ENCODE results near the gene TTC23. TPM values are rescaled to one million over a fixed set of nuclear protein-coding genes. Genes with fewer than 3 reads are reported as not detected.

Gene TTC23
- total RNA-seq, 4 donors from 2014 or later: 19.9 to 45.3 (median 34.0) TPM

- Histone ChIP-seq H3K4me1 (no peaks in the 10 kb centered on the region), H3K4me3 (replicated peaks in 1 of 3) (no peak overlapping the region), H3K27ac (no peak overlapping the region), H3K36me3 (no peaks in the 10 kb centered on the region), H3K27me3 (no peaks in the 10 kb centered on the region), H3K9me3 (no peaks in the 10 kb centered on the region)
- WGBS, 2 donors: 91 to 93% methylated on average over 5 of the region's 5 CpGs
- no peak for DNase-seq
- intact Hi-C loops (cut with DNase I): no loop called here
- TF ChIP-seq POLR2A (IDR thresholded peaks at IDR 0.05): no peak
- no peak for TF ChIP-seq CTCF (IDR thresholded peaks at IDR 0.05)
Measured at GRCh38 chr15:99264125-99264524, 14.7 kb upstream of the TTC23 start.

- no peak for DNase-seq
- Histone ChIP-seq H3K4me3 (replicated peaks in 1 of 3) (no peak overlapping the region), H3K27ac (no peak overlapping the region), H3K27me3 (no peaks in the 10 kb centered on the region), H3K4me1 (peaks cover 0 to 11% of the 10 kb centered on the region in 2 donors), H3K36me3 (peaks cover 0 to 7% of the 10 kb centered on the region in 2 donors), H3K9me3 (no peaks in the 10 kb centered on the region)
- no peak for TF ChIP-seq POLR2A (IDR thresholded peaks at IDR 0.05)
- TF ChIP-seq CTCF (IDR thresholded peaks at IDR 0.05): no peak
- intact Hi-C loops (cut with DNase I): no loop called here
- 91 to 95% methylated on average over 12 of the region's 12 CpGs for WGBS, 2 donors
Measured at GRCh38 chr15:99257107-99257750, 7.8 kb upstream of the TTC23 start.

GRCh38 chr15:99253381-99254090, 4.2 kb upstream of the TTC23 start:
- no peak for DNase-seq

GRCh38 chr15:99252326-99252725, 2.9 kb upstream of the TTC23 start:
- Histone ChIP-seq H3K27me3 (no peaks in the 10 kb centered on the region), H3K36me3 (peaks cover 0 to 7% of the 10 kb centered on the region in 2 donors), H3K4me3 (replicated peaks in 1 of 3) (peak overlapping the region in 2 of 3 donors; percentile 73 to 79), H3K4me1 (peaks cover 12 to 26% of the 10 kb centered on the region in 2 donors), H3K27ac (peak overlapping the region in 1 of 3 donors; percentile 96), H3K9me3 (no peaks in the 10 kb centered on the region)
- intact Hi-C loops (cut with DNase I): no loop called here
- 91% methylated on average over 7 of the region's 7 CpGs for WGBS, 2 donors
- no peak for DNase-seq
- no peak for TF ChIP-seq CTCF (IDR thresholded peaks at IDR 0.05)
- TF ChIP-seq POLR2A (IDR thresholded peaks at IDR 0.05): no peak

More at GRCh38 chr15:99253381-99254090, 4.2 kb upstream of the TTC23 start:
- Histone ChIP-seq H3K36me3 (peaks cover 0 to 7% of the 10 kb centered on the region in 2 donors), H3K27me3 (no peaks in the 10 kb centered on the region), H3K4me1 (peaks cover 11 to 15% of the 10 kb centered on the region in 2 donors), H3K4me3 (replicated peaks in 1 of 3) (no peak overlapping the region), H3K9me3 (no peaks in the 10 kb centered on the region), H3K27ac (no peak overlapping the region)
- WGBS, 2 donors: 93 to 94% methylated on average over 6 of the region's 6 CpGs
- TF ChIP-seq CTCF (IDR thresholded peaks at IDR 0.05): no peak
- intact Hi-C loops (cut with DNase I): no loop called here

Measured in thyroid gland (tissue), 4 donors.